Activated T-cell treated with anti-CD3 and anti-CD28 coated beads, Interleukin-2, amount 50 U/mL, for 4 hours (primary cell): Measurements from ENCODE around the gene HOXB7. TPM values are rescaled to one million over a fixed set of nuclear protein-coding genes. Genes with fewer than 3 reads are reported as not detected.

Experiments used
- ATAC-seq, 2 donors: fragments of 200-7000 bp; cut with Tn5 transposase; one replicate each; pipeline ENCODE4 v1.10.0; 2021
- DNase-seq: peaks from one replicate; pipeline ENCODE4 v3.0.0-alpha.2; 2020
- H3K27me3 Mint-ChIP-seq: one replicate; pipeline ENCODE4 v1.8.0; 2021; ENCODE audit warnings: low read depth, mixed read lengths
- H3K36me3 Mint-ChIP-seq: one replicate; pipeline ENCODE4 v1.8.0; 2022; ENCODE audit warnings: mixed read lengths; ENCODE audit not compliant: insufficient read depth
- H3K4me1 Mint-ChIP-seq: one replicate; pipeline ENCODE4 v1.8.0; 2021; ENCODE audit warnings: low read depth, mixed read lengths
- H3K4me3 Mint-ChIP-seq: one replicate; pipeline ENCODE4 v1.8.0; 2021; ENCODE audit warnings: mild to moderate bottlenecking, moderate library complexity, mixed read lengths
- H3K9me3 Mint-ChIP-seq: one replicate; pipeline ENCODE4 v1.8.0; 2021; ENCODE audit warnings: mixed read lengths
- total RNA-seq, 3 donors: library from RNA; stranded (reverse); gene quantifications; one replicate each; pipeline ENCODE4 v1.2.1, GENCODE V29; 2021

HOXB7 gene
- total RNA-seq, 3 donors from 2014 or later: 0.18 to 0.43 (median 0.38) TPM

DNA sequence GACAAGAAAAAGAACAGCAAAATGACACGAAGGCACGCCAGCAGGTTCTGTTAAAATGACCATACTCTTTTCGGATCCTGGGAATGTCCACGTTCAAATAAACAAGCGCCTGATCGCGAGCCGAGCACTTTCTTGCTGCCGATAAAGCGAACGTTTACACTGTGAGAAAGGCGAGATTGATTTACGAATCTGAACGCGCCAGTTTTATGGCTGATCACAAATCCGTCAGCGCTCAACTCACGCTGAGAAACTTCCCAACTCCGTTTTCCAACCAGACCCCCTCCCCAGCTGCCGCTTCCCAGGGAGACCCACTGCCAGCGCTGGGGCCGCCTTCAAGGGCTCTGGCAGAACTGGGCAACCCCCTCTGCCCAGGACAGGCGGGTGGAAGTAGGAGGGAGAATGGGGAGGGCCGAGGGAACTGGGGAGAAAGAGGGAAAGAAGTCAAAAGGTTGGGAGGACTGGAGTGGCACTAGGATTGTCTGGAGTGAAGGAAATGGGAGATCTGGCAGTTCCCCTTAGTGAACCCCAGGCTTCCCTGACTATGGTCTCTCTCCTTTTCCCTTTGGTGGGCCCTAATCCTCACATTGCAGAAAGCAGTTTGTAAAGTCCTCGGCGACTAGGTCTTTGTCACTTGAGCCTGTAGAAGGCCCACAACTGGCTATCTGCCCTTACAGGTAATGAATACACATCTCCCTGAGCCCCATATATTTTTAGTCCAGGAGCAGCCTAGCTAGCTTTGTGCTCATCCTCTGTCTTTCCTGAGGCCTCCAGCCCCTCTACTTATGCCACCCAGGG is 39.6 kb downstream of the HOXB7 start:
- H3K4me3 Mint-ChIP-seq: no peak overlapping the region
- peaks cover 11% of the 10 kb centered on the region for H3K4me1 Mint-ChIP-seq
- no peak for DNase-seq
- H3K27me3 Mint-ChIP-seq: peaks cover 10% of the 10 kb centered on the region
- no peak for ATAC-seq
- no peaks in the 10 kb centered on the region for H3K36me3 Mint-ChIP-seq
- no peaks in the 10 kb centered on the region for H3K9me3 Mint-ChIP-seq

DNA sequence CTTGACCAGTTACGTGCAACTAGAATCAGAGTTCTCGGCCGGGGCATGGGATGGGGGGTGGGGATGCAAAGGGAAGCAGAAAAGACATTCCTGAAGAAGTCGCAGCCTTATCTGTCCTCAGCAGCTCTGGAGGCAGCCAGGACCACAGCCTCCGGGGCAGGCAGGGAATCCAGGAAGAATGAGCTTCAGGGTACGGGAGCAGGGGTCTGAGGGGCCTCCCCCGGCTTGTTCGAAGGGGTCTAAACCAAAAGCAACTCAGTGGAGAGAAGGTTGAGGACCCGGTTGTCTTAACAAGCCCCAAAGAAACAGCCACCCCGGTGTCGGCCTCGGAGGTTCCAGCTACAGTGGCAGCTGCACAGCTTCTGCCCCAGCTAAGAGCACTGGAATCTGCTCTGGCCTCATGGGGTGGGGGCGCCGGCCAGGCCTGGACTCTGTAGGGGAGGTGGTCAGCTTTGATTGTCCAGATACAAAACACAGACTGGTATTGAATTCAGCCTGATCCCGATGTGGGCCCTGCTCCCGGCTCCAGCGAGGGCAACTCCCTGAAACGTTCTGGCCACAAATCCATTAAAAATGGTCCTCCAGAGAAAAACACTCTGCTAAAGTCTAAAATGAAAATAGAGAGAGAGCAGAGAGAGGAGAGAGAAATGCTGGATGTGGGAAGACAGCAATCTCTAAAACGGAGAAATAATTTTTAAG is 40.3 kb downstream of the HOXB7 start:
- no peaks in the 10 kb centered on the region for H3K9me3 Mint-ChIP-seq
- no peak for DNase-seq
- peaks cover 10% of the 10 kb centered on the region for H3K27me3 Mint-ChIP-seq
- peaks cover 7% of the 10 kb centered on the region for H3K4me1 Mint-ChIP-seq
- no peaks in the 10 kb centered on the region for H3K36me3 Mint-ChIP-seq
- no peak overlapping the region for H3K4me3 Mint-ChIP-seq
- no peak for ATAC-seq

DNA sequence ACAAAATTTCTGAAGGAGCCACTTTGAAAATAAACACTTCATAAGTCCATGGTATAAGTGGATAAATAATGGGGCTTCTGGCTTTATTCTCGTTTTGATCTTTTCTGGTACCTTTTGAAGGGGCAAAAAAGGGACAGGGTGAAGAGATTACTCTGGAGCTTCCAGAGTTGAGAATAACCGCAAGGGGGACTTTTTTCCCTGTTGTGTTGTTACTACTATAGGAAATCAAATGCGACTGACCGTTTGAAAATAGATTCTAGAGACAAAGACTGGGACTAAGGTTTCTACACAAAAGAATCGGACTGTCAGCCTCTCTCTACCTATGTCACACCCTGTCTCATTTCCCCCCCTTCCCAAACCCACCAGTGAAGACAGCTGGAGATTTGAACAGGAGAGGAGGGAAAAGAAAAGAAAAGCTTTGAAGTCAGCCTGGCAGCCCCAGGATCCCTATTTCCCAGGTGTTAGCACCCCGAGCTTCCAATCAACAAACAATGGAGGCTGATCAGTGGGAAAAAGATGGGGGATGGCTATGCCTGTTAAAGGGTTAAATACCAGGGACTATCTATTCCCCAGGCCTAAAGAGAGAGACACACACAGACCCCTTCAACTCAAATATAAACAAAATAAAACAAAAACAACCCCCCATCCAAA is 41.0 kb downstream of the HOXB7 start:
- H3K27me3 Mint-ChIP-seq: peaks cover 11% of the 10 kb centered on the region
- ATAC-seq (no peak), DNase-seq (no peak)
- no peak overlapping the region for H3K4me3 Mint-ChIP-seq
- H3K9me3 Mint-ChIP-seq: no peaks in the 10 kb centered on the region
- no peaks in the 10 kb centered on the region for H3K36me3 Mint-ChIP-seq
- H3K4me1 Mint-ChIP-seq: peaks cover 6% of the 10 kb centered on the region

DNA sequence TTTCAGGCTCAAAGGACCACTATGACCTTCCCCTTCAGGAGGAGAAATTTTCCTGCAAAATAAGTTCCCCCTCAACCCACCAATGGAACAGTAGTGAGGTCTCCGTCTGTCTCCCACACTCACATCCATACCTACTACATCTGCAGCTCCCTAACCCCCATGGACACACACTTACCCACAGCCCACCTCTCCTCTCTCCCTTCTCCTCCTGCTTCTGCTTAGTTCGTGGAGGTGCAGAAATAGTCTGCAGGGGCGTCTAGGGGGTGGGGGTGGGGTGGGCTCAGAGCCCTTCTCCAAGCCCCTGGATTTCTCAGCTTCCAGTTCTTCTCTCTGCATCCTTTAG is 41.6 kb downstream of the HOXB7 start:
- no peak for ATAC-seq
- no peak for DNase-seq
- Mint-ChIP-seq H3K36me3 (no peaks in the 10 kb centered on the region), H3K4me1 (peaks cover 7% of the 10 kb centered on the region), H3K4me3 (no peak overlapping the region), H3K27me3 (peaks cover 11% of the 10 kb centered on the region), H3K9me3 (no peaks in the 10 kb centered on the region)

DNA sequence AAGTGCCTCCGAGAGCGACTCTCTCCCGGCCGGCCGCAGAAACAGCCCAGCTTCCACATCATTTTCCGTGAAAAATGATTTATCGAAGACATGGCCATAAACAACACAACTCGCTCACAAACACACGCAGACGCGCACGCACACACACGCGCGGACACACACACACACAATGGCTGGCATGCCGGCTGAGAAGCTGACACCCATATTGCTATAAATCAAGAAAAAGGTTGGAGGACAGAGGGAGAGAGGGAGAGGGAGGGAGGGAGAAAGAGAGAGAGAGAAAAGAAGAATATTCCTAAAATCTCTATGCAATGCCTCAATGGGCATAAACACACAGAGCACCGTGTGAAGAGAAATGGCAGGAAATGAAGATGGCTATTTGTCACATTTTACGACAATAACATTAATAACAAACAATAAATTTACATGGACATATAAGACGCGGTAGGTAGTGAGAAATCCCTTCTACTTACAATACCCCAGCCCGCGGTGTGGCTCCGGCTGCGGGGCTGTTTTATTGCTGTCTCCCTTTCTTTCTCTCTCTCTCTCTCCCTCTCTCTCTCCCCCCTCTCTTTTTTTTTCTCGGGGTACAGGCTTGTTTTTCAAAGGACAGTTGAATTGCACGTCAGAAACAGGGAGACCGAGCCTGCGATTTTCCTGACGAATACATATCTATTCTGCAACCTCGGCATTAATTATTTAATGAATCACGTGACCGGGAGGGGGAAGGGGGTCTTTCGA is 42.1 kb downstream of the HOXB7 start:
- no peak for DNase-seq
- no peak for ATAC-seq
- peaks cover 10% of the 10 kb centered on the region for H3K27me3 Mint-ChIP-seq
- H3K36me3 Mint-ChIP-seq: no peaks in the 10 kb centered on the region
- peak overlapping the region; percentile 19 for H3K4me3 Mint-ChIP-seq
- peaks cover 7% of the 10 kb centered on the region for H3K4me1 Mint-ChIP-seq
- H3K9me3 Mint-ChIP-seq: no peaks in the 10 kb centered on the region

DNA sequence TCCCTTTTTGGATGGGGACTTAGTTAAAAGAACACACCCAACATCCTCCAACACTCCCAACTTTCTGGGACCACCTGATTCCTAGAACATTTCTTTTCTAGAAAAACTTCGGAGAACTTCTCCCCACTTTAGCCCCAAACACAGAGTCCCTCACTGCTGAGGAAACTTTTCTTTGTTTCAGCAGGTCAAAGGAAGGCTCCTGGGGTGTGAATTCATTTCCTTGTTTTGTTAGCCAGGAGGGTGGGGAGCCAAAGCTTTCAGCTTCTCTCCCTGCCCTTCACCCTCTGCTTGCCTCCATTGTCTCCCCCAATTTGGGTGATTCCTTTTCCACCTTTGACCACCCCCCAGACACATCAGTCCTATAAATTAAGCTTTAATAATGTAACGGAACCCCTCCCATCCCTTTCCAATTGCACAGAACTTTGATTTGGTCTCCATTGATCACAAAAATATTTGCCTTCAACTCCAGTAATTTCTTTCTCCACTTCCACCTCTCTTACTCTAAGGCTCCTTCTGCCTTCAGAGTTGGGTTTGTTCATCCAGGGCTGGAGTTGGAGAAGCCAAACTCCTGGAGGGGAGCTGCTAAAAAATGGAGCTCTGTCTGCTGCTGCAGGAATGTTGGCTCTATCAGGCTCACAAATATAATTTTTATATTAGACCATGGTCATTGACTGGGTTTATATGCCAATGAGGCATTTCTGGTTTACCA is 43.0 kb downstream of the HOXB7 start:
- H3K4me3 Mint-ChIP-seq: no peak overlapping the region

DNA sequence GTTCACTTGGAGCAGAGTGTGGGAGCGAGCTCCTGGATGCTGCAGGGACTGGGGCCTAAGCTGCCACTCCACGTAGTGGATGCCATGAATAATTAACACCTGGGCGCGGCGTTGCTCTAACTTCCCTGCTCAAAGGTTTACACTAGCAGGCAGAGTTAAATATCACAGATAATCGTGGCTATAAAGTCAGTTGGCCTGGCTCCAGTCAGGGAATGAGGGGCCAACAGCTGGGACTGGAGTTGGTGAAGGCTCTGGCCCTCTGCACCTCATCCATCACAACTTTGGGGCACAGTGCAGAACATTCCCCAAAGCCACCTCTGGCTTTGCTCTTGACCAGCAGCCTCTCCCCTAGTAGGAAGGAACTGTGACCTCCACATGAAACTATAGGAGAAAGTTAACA is 43.6 kb downstream of the HOXB7 start:
- H3K9me3 Mint-ChIP-seq: no peaks in the 10 kb centered on the region
- H3K27me3 Mint-ChIP-seq: peaks cover 11% of the 10 kb centered on the region
- H3K36me3 Mint-ChIP-seq: no peaks in the 10 kb centered on the region
- no peak overlapping the region for H3K4me3 Mint-ChIP-seq
- DNase-seq: no peak
- peaks cover 7% of the 10 kb centered on the region for H3K4me1 Mint-ChIP-seq
- no peak for ATAC-seq

More for the DNA sequence above, 43.0 kb downstream of the HOXB7 start:
- DNase-seq: no peak
- Mint-ChIP-seq H3K4me1 (peaks cover 7% of the 10 kb centered on the region), H3K9me3 (no peaks in the 10 kb centered on the region), H3K36me3 (no peaks in the 10 kb centered on the region), H3K27me3 (peaks cover 11% of the 10 kb centered on the region)
- no peak for ATAC-seq

DNA sequence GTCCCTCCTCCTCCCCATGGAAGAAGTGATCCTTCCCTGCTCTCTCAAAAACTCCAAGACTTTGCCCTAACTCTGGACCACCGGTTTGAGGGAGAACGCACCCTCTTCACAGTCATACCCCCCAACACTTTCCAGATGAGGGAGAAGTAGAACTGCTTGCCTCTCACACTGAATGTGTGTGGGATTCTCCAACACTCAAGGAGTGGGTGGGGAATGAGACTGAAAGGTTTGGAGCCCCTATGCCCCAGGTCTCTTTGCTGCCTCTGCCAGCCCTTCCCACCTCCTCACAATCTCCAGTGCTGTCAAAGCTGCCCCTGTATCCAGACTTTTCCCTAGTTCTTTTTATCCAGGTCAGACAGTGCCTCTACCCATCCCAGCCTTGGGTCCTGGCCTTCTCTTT is 44.1 kb downstream of the HOXB7 start:
- no peaks in the 10 kb centered on the region for H3K36me3 Mint-ChIP-seq
- H3K9me3 Mint-ChIP-seq: no peaks in the 10 kb centered on the region
- H3K4me1 Mint-ChIP-seq: peaks cover 8% of the 10 kb centered on the region
- DNase-seq (no peak), ATAC-seq (no peak)
- H3K27me3 Mint-ChIP-seq: peaks cover 11% of the 10 kb centered on the region
- H3K4me3 Mint-ChIP-seq: no peak overlapping the region

DNA sequence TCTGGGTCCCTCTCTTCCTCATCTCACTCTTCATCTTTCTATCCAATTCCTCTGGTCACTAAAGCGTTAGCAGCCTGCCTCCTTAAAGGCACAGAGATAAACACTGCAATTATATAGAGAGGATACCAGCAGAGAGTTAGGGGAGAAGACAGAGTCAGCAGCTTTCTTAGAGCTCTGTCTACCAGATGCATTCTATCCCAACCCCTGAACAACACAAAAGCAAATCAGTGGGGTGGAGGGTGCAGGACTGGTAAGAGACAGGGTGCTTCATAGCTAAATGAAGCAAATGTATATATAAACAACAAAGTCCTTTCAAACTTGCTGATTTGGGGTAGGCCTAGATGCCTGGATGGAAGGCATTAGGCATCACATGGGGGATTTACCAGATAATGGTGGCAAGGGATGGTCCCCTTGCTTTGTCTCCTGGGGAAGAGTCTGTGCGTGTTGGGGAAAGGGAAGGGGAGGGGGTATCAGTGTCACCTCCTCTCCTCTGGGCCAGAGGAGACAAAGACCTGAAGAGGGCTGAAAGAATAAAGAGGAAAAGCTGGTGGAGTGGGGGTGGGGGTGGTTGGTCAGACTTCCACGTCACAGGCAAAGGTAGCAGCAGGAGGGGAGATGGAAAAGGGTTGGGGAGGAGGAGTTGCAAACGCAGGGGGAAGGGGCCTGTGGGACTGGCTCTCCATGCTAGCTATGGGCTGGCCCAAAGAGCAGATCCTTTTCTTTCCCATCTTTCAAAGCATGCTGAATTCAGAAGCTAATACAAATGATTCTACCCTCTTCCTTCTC is 44.7 kb downstream of the HOXB7 start:
- no peaks in the 10 kb centered on the region for H3K36me3 Mint-ChIP-seq
- no peaks in the 10 kb centered on the region for H3K9me3 Mint-ChIP-seq
- H3K27me3 Mint-ChIP-seq: peaks cover 11% of the 10 kb centered on the region
- DNase-seq (no peak), ATAC-seq (no peak)
- H3K4me1 Mint-ChIP-seq: peaks cover 10% of the 10 kb centered on the region
- H3K4me3 Mint-ChIP-seq: no peak overlapping the region

DNA sequence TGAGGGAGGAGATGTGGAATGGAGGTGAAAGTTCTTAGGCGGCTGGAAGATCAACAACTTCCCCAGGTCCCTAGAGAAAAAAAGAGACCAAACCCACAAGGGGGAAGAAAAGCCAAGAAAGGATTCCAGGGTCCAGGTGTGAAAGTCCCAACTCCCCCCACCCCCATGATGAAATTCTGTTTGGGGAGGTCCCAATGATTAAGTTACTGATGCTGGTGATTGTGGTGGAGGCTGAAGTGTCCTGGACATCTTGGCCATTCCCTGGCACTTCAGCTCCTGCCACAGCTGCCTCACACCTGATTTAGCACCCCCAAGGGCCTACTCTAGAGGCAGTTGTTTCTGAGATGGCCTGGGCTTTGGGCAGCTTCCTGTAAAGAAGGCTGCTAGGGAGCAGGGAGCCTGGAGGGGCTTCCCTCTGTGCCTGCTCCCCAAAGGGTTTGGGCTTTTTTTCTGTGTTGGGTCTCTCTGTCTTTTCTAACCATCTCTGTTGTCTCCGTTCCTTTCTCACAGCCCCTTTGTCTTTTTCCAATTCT is 45.7 kb downstream of the HOXB7 start:
- Mint-ChIP-seq H3K4me1 (peaks cover 10% of the 10 kb centered on the region), H3K36me3 (no peaks in the 10 kb centered on the region), H3K9me3 (no peaks in the 10 kb centered on the region), H3K4me3 (no peak overlapping the region), H3K27me3 (peaks cover 11% of the 10 kb centered on the region)
- no peak for DNase-seq
- ATAC-seq: no peak

DNA sequence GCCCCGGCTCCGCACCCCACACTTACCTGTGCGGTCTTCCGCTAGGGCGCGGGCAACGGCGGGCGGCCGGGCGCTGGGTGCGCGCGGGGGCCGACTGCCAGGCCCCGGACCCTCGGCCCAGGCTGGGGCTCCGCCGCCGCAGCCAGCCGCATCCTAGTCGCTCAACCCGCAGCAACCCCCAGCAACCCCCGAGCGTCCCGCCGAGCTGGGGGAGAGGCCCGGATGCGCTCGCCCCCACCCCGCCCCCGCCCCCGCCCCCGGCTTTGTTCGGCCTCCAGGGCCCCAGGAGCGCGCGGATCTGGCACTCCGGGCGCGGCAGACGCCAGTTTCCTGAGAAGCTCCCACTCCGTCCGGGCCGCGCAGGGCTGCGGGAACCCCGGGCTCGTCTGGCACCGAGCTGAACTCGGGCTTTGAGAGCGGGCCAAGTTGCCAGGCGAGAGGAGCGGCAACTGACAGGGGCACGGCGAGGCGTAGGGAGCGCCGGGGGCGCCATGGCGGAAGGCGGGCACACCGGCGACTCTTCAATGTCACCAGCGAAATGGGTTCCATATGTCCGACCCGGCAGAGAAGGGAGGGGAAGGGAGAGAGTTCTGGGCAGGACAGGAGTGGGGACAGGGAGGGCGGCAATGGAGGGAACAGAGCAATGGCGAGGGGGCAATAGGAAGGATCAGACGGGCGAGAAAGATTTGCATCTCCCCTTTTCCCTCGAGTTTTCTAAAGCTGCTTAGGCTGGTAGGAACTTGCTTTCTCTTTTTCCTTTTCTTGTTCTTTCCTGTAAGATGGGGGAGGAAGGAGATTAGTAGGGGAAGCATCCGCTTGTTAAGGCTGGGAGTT is 46.4 kb downstream of the HOXB7 start:
- no peaks in the 10 kb centered on the region for H3K36me3 Mint-ChIP-seq
- ATAC-seq: peak; percentile 45 to 63
- no peak for DNase-seq
- H3K4me1 Mint-ChIP-seq: peaks cover 10% of the 10 kb centered on the region
- H3K4me3 Mint-ChIP-seq: no peak overlapping the region
- no peaks in the 10 kb centered on the region for H3K9me3 Mint-ChIP-seq
- H3K27me3 Mint-ChIP-seq: peaks cover 13% of the 10 kb centered on the region

DNA sequence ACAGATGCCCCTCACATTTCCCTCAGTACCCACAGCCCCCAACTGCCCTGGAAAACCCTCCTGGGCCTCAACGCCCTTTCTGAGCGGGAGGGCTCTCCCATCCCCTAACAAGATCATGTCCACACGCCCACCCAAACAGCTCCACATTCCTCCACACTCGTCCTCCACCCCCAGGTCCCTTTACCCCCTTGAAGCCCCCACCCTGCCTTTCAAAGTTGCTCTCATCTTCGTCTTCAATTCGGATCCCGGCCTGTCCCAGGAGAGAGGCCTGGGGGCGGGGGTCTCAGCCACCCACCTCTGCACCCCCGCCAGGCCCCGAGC is 47.0 kb downstream of the HOXB7 start:
- H3K27me3 Mint-ChIP-seq: peaks cover 13% of the 10 kb centered on the region
- H3K4me3 Mint-ChIP-seq: no peak overlapping the region
- H3K36me3 Mint-ChIP-seq: no peaks in the 10 kb centered on the region
- no peaks in the 10 kb centered on the region for H3K9me3 Mint-ChIP-seq
- ATAC-seq: no peak
- H3K4me1 Mint-ChIP-seq: peaks cover 7% of the 10 kb centered on the region
- no peak for DNase-seq
